ENCODE data around the gene IFIT2. TPM values are rescaled to one million over a fixed set of nuclear protein-coding genes. Genes with fewer than 3 reads are reported as not detected.

Gene IFIT2
- total RNA-seq, 1 donor from 2014 or later, result 4.9 TPM

- H3K36me3 Mint-ChIP-seq (ENCODE audit: low read depth), result peaks cover 3% of the 10 kb centered on the region
- H3K9me3 Mint-ChIP-seq, result peaks cover 15% of the 10 kb centered on the region
- no peak for ATAC-seq (ENCODE audit: low read depth)
- H3K4me3 Mint-ChIP-seq, result no peak overlapping the region
- TF ChIP-seq CTCF (IDR thresholded peaks at IDR 0.05), result no peak
- peaks cover 3% of the 10 kb centered on the region for H3K27me3 Mint-ChIP-seq
- intact Hi-C loops (cut with micrococcal nuclease), result no loop called here
- H3K4me1 Mint-ChIP-seq, result peaks cover 3% of the 10 kb centered on the region
- DNase-seq, result no peak
- POLR2A ChIA-PET, result no interaction called here
- CTCF ChIA-PET, result no interaction called here
- no peak overlapping the region for H3K27ac Mint-ChIP-seq
Observed at GRCh38 chr10:89256962-89257361, 44.9 kb upstream of the IFIT2 start.

GRCh38 chr10:89257581-89257980 is 44.3 kb upstream of the IFIT2 start:
- intact Hi-C loops (cut with micrococcal nuclease), result no loop called here
- POLR2A ChIA-PET, result no interaction called here
- H3K27ac Mint-ChIP-seq, result no peak overlapping the region
- H3K4me3 Mint-ChIP-seq, result no peak overlapping the region
- H3K36me3 Mint-ChIP-seq (ENCODE audit: low read depth), result peaks cover 3% of the 10 kb centered on the region
- peaks cover 15% of the 10 kb centered on the region for H3K9me3 Mint-ChIP-seq
- no peak for TF ChIP-seq CTCF (IDR thresholded peaks at IDR 0.05)
- ATAC-seq (ENCODE audit: low read depth) (no peak), DNase-seq (no peak)
- CTCF ChIA-PET, result no interaction called here
- peaks cover 3% of the 10 kb centered on the region for H3K27me3 Mint-ChIP-seq
- H3K4me1 Mint-ChIP-seq, result peaks cover 3% of the 10 kb centered on the region

- H3K27ac Mint-ChIP-seq, result no peak overlapping the region
- DNase-seq (no peak), ATAC-seq (ENCODE audit: low read depth) (no peak)
- intact Hi-C loops (cut with micrococcal nuclease), result no loop called here
- H3K9me3 Mint-ChIP-seq, result peaks cover 10% of the 10 kb centered on the region
- H3K27me3 Mint-ChIP-seq, result peaks cover 3% of the 10 kb centered on the region
- H3K36me3 Mint-ChIP-seq (ENCODE audit: low read depth), result peaks cover 3% of the 10 kb centered on the region
- peaks cover 3% of the 10 kb centered on the region for H3K4me1 Mint-ChIP-seq
- CTCF ChIA-PET, result interaction anchor here (0.9 kb wide), 1 partner anchor 155 kb away, joined by 3 read pairs; no protein-coding TSS in a partner anchor
- POLR2A ChIA-PET, result no interaction called here
- H3K4me3 Mint-ChIP-seq, result no peak overlapping the region
- TF ChIP-seq CTCF (IDR thresholded peaks at IDR 0.05), result no peak
Observed at GRCh38 chr10:89258881-89259280, 43.0 kb upstream of the IFIT2 start.

GRCh38 chr10:89262086-89263051 is 39.5 kb upstream of the IFIT2 start:
- ATAC-seq (ENCODE audit: low read depth) (no peak), DNase-seq (no peak)
- intact Hi-C loops (cut with micrococcal nuclease), result no loop called here
- ChIA-PET CTCF (interaction anchor here (0.7 to 1.4 kb wide), 4 partner anchors 156 to 427 kb away, joined by 3 to 4 read pairs (median 4); no protein-coding TSS in a partner anchor), POLR2A (no interaction called here)
- no peaks in the 10 kb centered on the region for H3K27me3 Mint-ChIP-seq
- H3K36me3 Mint-ChIP-seq (ENCODE audit: low read depth), result no peaks in the 10 kb centered on the region
- no peaks in the 10 kb centered on the region for H3K9me3 Mint-ChIP-seq
- no peak for TF ChIP-seq CTCF (IDR thresholded peaks at IDR 0.05)
- H3K27ac Mint-ChIP-seq, result no peak overlapping the region
- no peak overlapping the region for H3K4me3 Mint-ChIP-seq
- H3K4me1 Mint-ChIP-seq, result peaks cover 3% of the 10 kb centered on the region

GRCh38 chr10:89263091-89263490 is 38.8 kb upstream of the IFIT2 start:
- no peak for ATAC-seq (ENCODE audit: low read depth)
- no peaks in the 10 kb centered on the region for H3K27me3 Mint-ChIP-seq
- intact Hi-C loops (cut with micrococcal nuclease), result no loop called here
- H3K4me3 Mint-ChIP-seq, result no peak overlapping the region
- POLR2A ChIA-PET, result no interaction called here
- TF ChIP-seq CTCF (IDR thresholded peaks at IDR 0.05), result no peak
- no peak overlapping the region for H3K27ac Mint-ChIP-seq
- no peaks in the 10 kb centered on the region for H3K9me3 Mint-ChIP-seq
- no peak for DNase-seq
- H3K4me1 Mint-ChIP-seq, result peaks cover 3% of the 10 kb centered on the region
- CTCF ChIA-PET, result no interaction called here
- no peaks in the 10 kb centered on the region for H3K36me3 Mint-ChIP-seq (ENCODE audit: low read depth)

All from activated B cell treated with CpG ODN at 0.5 μM for 24 hours (primary cell).